Colonic mucosa (tissue), 4 donors: ENCODE data around the gene SEC31A. TPM values are rescaled to one million over a fixed set of nuclear protein-coding genes. Genes with fewer than 3 reads are reported as not detected.
"Not testable (repeated sequence)": the region's sequence is repeated elsewhere in the genome, so short reads cannot be mapped to it uniquely, and the experiment has no call there.

ENCODE experiments used
- DNase-seq: peaks from one replicate; pipeline ENCODE4 v3.0.0-alpha.2; 2020
- H3K27ac ChIP-seq: fragments of 200-600 bp; one replicate; pipeline ENCODE4 v1.8.0; 2021
- H3K27me3 ChIP-seq: fragments of 200-600 bp; one replicate; pipeline ENCODE4 v1.8.0; 2021
- H3K36me3 ChIP-seq: fragments of 200-600 bp; one replicate; pipeline ENCODE4 v1.8.0; 2021
- H3K4me1 ChIP-seq: fragments of 200-600 bp; one replicate; pipeline ENCODE4 v1.8.0; 2021; ENCODE audit warnings: mild to moderate bottlenecking
- H3K4me3 ChIP-seq: fragments of 200-600 bp; one replicate; pipeline ENCODE4 v1.8.0; 2021
- H3K9ac ChIP-seq, 2 donors: one replicate each; pipeline ENCODE4 v1.7.0; 2013; ENCODE audit warnings: control low read depth in 2 of 2, low read depth in 2 of 2, low read length in 2 of 2
- H3K9me3 ChIP-seq: fragments of 200-600 bp; one replicate; pipeline ENCODE4 v1.8.0; 2021
- CTCF ChIP-seq: fragments of 200-600 bp; IDR thresholded peaks from one replicate; pipeline ENCODE4 v1.8.0; 2022; ENCODE audit warnings: antibody characterized with exemption, mild to moderate bottlenecking
- intact Hi-C: fragments of 100-400 bp; cut with DNase I; formaldehyde crosslinking; loops from one replicate; pipeline ENCODE4 v1.14.1; 2022
- total RNA-seq, 2 donors: library from RNA; stranded (reverse); fragmentation: NEBNext Ultra II Directional in 1 of 2; extraction: Animal tissue kit (Norgen Biotek cat#: 25700) in 1 of 2; gene quantifications; one replicate each; pipeline ENCODE4 v1.2.1, GENCODE V29; 2021
- donor health status: healthy.
- donor health status: DM: no; HTN: no; CAD: no.
- donor health status: DM: no; HTN: no; CAD: no.

SEC31A gene
- total RNA-seq, 2 donors from 2014 or later = 158 to 188 TPM

DNA sequence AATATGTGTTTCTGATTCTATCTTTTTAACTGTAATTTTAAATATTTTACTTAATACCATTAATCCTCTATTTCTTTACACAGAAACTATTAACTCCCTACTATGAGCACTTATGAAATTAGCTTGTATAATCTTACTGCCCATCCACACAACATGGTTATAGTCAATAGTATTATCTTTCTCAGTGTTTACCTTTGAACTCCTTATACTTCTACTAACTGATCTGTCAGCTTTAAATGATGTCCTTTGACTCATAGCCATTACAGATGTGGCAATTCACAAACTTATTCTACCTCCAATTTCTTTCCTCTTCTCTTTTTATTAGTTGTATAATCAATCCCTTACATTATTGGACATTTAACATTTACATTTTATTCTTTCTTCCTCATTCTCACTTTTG, 5.5 kb downstream of the SEC31A start:
- intact Hi-C loops = no loop called here
- Histone ChIP-seq H3K27ac (no peak overlapping the region), H3K9me3 (no peaks in the 10 kb centered on the region), H3K4me1 (no peaks in the 10 kb centered on the region), H3K4me3 (no peak overlapping the region), H3K9ac (no peak overlapping the region), H3K36me3 (no peaks in the 10 kb centered on the region), H3K27me3 (no peaks in the 10 kb centered on the region)
- no peak for TF ChIP-seq CTCF
- no peak for DNase-seq

DNA sequence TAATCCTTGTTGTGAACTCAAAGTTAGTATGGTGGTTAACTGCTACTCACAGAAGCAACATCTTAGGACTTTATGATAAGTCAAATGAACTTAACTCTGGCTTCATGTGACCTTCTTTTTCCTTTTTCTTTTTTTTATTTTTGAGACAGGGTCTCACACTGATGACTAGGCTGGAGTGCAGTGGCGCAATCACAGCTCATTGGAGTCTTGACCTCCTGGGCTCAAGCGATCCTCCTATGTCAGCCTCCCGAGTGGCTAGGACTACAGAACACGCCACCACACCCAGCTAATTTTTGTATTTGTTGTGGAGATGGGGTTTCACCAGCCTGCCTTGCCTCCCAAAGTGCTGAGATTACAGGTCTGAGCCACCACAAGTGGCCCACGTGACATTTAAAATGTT, 22.4 kb downstream of the SEC31A start:
- H3K36me3 ChIP-seq = peaks cover 16% of the 10 kb centered on the region
- H3K27ac ChIP-seq = no peak overlapping the region
- H3K9me3 ChIP-seq = no peaks in the 10 kb centered on the region
- H3K9ac ChIP-seq = no peak overlapping the region
- no peak overlapping the region for H3K4me3 ChIP-seq
- no peak for TF ChIP-seq CTCF
- intact Hi-C loops = no loop called here
- H3K27me3 ChIP-seq = no peaks in the 10 kb centered on the region
- H3K4me1 ChIP-seq = no peaks in the 10 kb centered on the region
- DNase-seq = no peak

GRCh38 chr4:82866706-82867385, 24.1 kb downstream of the SEC31A start:
- no peak overlapping the region for H3K27ac ChIP-seq

DNA sequence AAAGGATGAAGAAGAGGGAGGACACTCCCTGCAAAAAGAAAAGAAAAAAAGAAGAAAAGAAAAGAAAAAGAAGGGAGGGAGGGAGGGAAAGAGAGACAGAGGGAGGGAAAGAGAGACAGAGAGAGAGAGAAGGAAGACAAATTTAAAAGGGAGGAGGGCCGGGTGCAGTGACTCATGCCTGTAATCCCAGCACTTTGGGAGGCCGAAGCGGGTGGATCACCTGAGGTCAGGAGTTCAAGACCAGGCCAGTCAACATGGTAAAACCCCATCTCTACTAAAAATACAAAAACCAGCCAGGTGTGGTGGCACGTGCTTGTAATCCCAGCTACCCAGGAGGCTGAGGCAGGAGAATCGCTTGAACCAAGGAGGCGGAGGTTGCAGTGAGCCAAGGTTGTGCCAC, 24.9 kb downstream of the SEC31A start:
- not testable (repeated sequence) for DNase-seq

More at GRCh38 chr4:82866706-82867385, 24.1 kb downstream of the SEC31A start:
- no peaks in the 10 kb centered on the region for H3K9me3 ChIP-seq
- H3K27me3 ChIP-seq = no peaks in the 10 kb centered on the region
- H3K36me3 ChIP-seq = peaks cover 5% of the 10 kb centered on the region
- no peak for DNase-seq
- no peak overlapping the region for H3K4me3 ChIP-seq
- no peak overlapping the region for H3K9ac ChIP-seq
- TF ChIP-seq CTCF = no peak
- no peaks in the 10 kb centered on the region for H3K4me1 ChIP-seq
- intact Hi-C loops = no loop called here

DNA sequence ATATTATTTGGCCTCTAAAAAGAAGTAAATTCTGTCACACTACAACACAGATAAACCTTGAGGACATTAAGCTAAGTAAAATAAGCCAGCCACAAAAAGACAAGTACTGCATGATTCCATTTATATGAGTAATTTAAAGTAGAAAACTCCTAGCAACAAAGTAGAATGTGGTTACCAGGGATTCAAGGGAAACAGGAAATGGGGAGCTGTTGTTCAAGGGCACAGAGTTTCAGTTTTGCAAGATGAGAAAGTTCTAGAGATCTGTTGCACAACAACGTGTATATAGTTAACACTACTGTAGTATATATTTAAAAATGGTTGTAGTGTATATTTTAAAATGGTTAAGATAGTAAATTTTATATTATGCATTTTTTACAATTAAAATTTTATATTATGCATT, 25.4 kb downstream of the SEC31A start:
- Histone ChIP-seq H3K27me3 (no peaks in the 10 kb centered on the region), H3K9ac (no peak overlapping the region), H3K36me3 (peaks cover 3% of the 10 kb centered on the region), H3K9me3 (no peaks in the 10 kb centered on the region), H3K4me1 (no peaks in the 10 kb centered on the region), H3K4me3 (no peak overlapping the region), H3K27ac (no peak overlapping the region)
- DNase-seq = no peak
- intact Hi-C loops = no loop called here
- no peak for TF ChIP-seq CTCF

More for the DNA sequence above, 24.9 kb downstream of the SEC31A start:
- intact Hi-C loops, H3K9me3 ChIP-seq, H3K4me3 ChIP-seq, H3K36me3 ChIP-seq, H3K9ac ChIP-seq, H3K27ac ChIP-seq, H3K4me1 ChIP-seq, H3K27me3 ChIP-seq: not testable (repeated sequence)

DNA sequence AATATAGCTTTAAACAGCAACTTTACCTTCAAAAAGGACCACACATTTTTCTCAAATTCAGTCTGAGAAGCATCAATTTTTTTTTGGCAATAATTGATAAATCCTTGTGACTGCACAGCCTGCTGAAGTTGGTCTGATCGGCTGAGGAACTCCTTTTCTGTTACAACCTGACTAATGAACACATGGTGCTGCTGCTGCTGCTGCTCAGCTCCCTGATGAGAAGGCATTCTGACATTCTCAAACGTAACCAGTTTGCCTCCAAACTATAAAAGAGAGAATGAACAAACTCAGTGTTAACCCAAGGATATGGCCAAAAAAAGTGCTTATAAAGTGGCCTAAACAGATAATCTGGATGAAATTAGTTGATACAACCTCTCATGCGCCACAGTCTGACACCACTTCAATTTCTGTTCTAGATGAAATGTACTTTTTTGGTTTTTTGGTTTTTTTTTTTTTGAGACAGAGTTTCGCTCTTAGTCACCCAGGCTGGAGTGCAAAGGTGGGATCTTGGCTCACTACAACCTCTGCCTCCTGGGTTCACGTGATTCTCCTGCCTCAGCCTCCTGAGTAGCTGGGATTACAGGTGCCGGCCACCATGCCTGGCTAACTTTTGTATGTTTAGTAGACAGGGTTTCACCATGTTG, 26.5 kb downstream of the SEC31A start:
- TF ChIP-seq CTCF = no peak
- H3K9me3 ChIP-seq = no peaks in the 10 kb centered on the region
- H3K9ac ChIP-seq = no peak overlapping the region
- intact Hi-C loops = no loop called here
- no peak overlapping the region for H3K27ac ChIP-seq
- no peaks in the 10 kb centered on the region for H3K4me1 ChIP-seq
- H3K36me3 ChIP-seq = peaks cover 3% of the 10 kb centered on the region
- no peaks in the 10 kb centered on the region for H3K27me3 ChIP-seq
- no peak overlapping the region for H3K4me3 ChIP-seq
- DNase-seq = no peak
